Effector memory CD4-positive, alpha-beta T cell (primary cell): Measurements from ENCODE around the gene FAM222B.
"Not testable (repeated sequence)": the region's sequence is repeated elsewhere in the genome, so short reads cannot be mapped to it uniquely, and the experiment has no call there.

Experiments used
- DNase-seq, 3 donors: peaks; one replicate each; pipeline ENCODE4 v3.0.0-alpha.2; 2020
- H3K27ac ChIP-seq: 2 replicates; pipeline ENCODE4 v1.7.0; 2013; ENCODE audit warnings: mild to moderate bottlenecking, low read length, moderate library complexity; ENCODE audit not compliant: insufficient read depth, poor library complexity, severe bottlenecking
- H3K27me3 ChIP-seq: replicated peaks from 2 replicates; pipeline ENCODE4 v1.7.0; 2013; ENCODE audit warnings: mild to moderate bottlenecking, low read length; ENCODE audit not compliant: insufficient read depth, control insufficient read depth, poor library complexity, severe bottlenecking
- H3K36me3 ChIP-seq: 2 replicates; pipeline ENCODE4 v1.7.0; 2013; ENCODE audit warnings: mild to moderate bottlenecking, low read length, moderate library complexity; ENCODE audit not compliant: control insufficient read depth, insufficient read depth
- H3K4me1 ChIP-seq: 2 replicates; pipeline ENCODE4 v1.7.0; 2013; ENCODE audit warnings: low read length, mild to moderate bottlenecking; ENCODE audit not compliant: control insufficient read depth, insufficient read depth, poor library complexity, severe bottlenecking
- H3K4me3 ChIP-seq: 2 replicates; pipeline ENCODE4 v1.7.0; 2013; ENCODE audit warnings: low read length, low read depth, mild to moderate bottlenecking; ENCODE audit not compliant: insufficient read depth, poor library complexity, severe bottlenecking
- H3K9me3 ChIP-seq: 2 replicates; pipeline ENCODE4 v1.7.0; 2013; ENCODE audit warnings: mild to moderate bottlenecking, low read length, moderate library complexity; ENCODE audit not compliant: control insufficient read depth

FAM222B gene

GRCh38 chr17:28846231-28846630, 3.6 kb upstream of the FAM222B start:
- DNase-seq, result no peak
- H3K27ac ChIP-seq, result no peak overlapping the region

GRCh38 chr17:28843816-28844148, 1.2 kb upstream of the FAM222B start:
- Histone ChIP-seq H3K9me3 (no peaks in the 10 kb centered on the region), H3K4me3 (no peak overlapping the region), H3K4me1 (peaks cover 7% of the 10 kb centered on the region), H3K27ac (no peak overlapping the region), H3K27me3 (no peaks in the 10 kb centered on the region), H3K36me3 (no peaks in the 10 kb centered on the region)
- no peak for DNase-seq

More at GRCh38 chr17:28846231-28846630, 3.6 kb upstream of the FAM222B start:
- Histone ChIP-seq H3K9me3 (no peaks in the 10 kb centered on the region), H3K4me3 (no peak overlapping the region), H3K36me3 (no peaks in the 10 kb centered on the region), H3K27me3 (no peaks in the 10 kb centered on the region), H3K4me1 (peaks cover 7% of the 10 kb centered on the region)

- Histone ChIP-seq H3K4me3 (peak overlapping the region; percentile 85), H3K27ac (peak overlapping the region; percentile 79), H3K36me3 (no peaks in the 10 kb centered on the region), H3K27me3 (no peaks in the 10 kb centered on the region), H3K4me1 (peaks cover 7% of the 10 kb centered on the region), H3K9me3 (no peaks in the 10 kb centered on the region)
- no peak for DNase-seq
These were observed 699 bp downstream of the FAM222B start for GRCh38 chr17:28841901-28842281.

GRCh38 chr17:28839221-28839620, 3.4 kb downstream of the FAM222B start:
- DNase-seq, result no peak

GRCh38 chr17:28836541-28836940, 6.0 kb downstream of the FAM222B start:
- H3K4me1 ChIP-seq, H3K36me3 ChIP-seq, H3K4me3 ChIP-seq, H3K27me3 ChIP-seq, DNase-seq, H3K27ac ChIP-seq, H3K9me3 ChIP-seq: not testable (repeated sequence)

More at GRCh38 chr17:28839221-28839620, 3.4 kb downstream of the FAM222B start:
- H3K4me3 ChIP-seq, result no peak overlapping the region
- H3K4me1 ChIP-seq, result peaks cover 7% of the 10 kb centered on the region
- H3K9me3 ChIP-seq, result no peaks in the 10 kb centered on the region
- H3K36me3 ChIP-seq, result no peaks in the 10 kb centered on the region
- no peak overlapping the region for H3K27ac ChIP-seq
- H3K27me3 ChIP-seq, result no peaks in the 10 kb centered on the region

GRCh38 chr17:28834420-28834819, 8.2 kb downstream of the FAM222B start:
- H3K27me3 ChIP-seq, result no peaks in the 10 kb centered on the region
- peaks cover 6% of the 10 kb centered on the region for H3K36me3 ChIP-seq
- no peak for DNase-seq
- H3K4me1 ChIP-seq, result no peaks in the 10 kb centered on the region
- no peak overlapping the region for H3K4me3 ChIP-seq
- H3K9me3 ChIP-seq, result no peaks in the 10 kb centered on the region
- no peak overlapping the region for H3K27ac ChIP-seq

- Histone ChIP-seq H3K4me1 (no peaks in the 10 kb centered on the region), H3K27ac (no peak overlapping the region), H3K9me3 (no peaks in the 10 kb centered on the region), H3K27me3 (no peaks in the 10 kb centered on the region), H3K36me3 (peaks cover 6% of the 10 kb centered on the region), H3K4me3 (no peak overlapping the region)
- no peak for DNase-seq
These were observed 14.1 kb downstream of the FAM222B start for GRCh38 chr17:28828294-28829040.

GRCh38 chr17:28827672-28828071, 14.9 kb downstream of the FAM222B start:
- no peak for DNase-seq
- Histone ChIP-seq H3K4me1 (no peaks in the 10 kb centered on the region), H3K36me3 (peaks cover 5% of the 10 kb centered on the region), H3K4me3 (no peak overlapping the region), H3K9me3 (no peaks in the 10 kb centered on the region), H3K27me3 (no peaks in the 10 kb centered on the region), H3K27ac (no peak overlapping the region)

GRCh38 chr17:28819582-28819981, 23.0 kb downstream of the FAM222B start:
- DNase-seq, result no peak
- Histone ChIP-seq H3K4me3 (no peak overlapping the region), H3K27me3 (no peaks in the 10 kb centered on the region), H3K27ac (no peak overlapping the region), H3K9me3 (no peaks in the 10 kb centered on the region), H3K36me3 (no peaks in the 10 kb centered on the region), H3K4me1 (no peaks in the 10 kb centered on the region)

GRCh38 chr17:28818819-28819221, 23.8 kb downstream of the FAM222B start:
- H3K4me1 ChIP-seq, result no peaks in the 10 kb centered on the region
- no peak overlapping the region for H3K27ac ChIP-seq
- no peak for DNase-seq
- no peaks in the 10 kb centered on the region for H3K36me3 ChIP-seq
- H3K4me3 ChIP-seq, result no peak overlapping the region
- no peaks in the 10 kb centered on the region for H3K9me3 ChIP-seq
- no peaks in the 10 kb centered on the region for H3K27me3 ChIP-seq
